CD4-positive, alpha-beta T cell treated with Interferon gamma for 1 hour (primary cell): ENCODE measurements around the gene MDN1.

ENCODE experiments used
- DNase-seq: peaks from one replicate; pipeline ENCODE4 v3.0.0-alpha.2; 2020

The MDN1 gene

GRCh38 chr6:89690944-89691324 lies 128.7 kb downstream of the MDN1 start:
- DNase-seq: no peak

GRCh38 chr6:89689732-89690131 lies 129.9 kb downstream of the MDN1 start:
- DNase-seq: no peak

GRCh38 chr6:89688328-89688727 lies 131.3 kb downstream of the MDN1 start:
- no peak for DNase-seq

- DNase-seq: no peak
Measured at GRCh38 chr6:89685311-89685710, 134.3 kb downstream of the MDN1 start.

- DNase-seq: no peak
Measured at GRCh38 chr6:89682991-89683390, 136.6 kb downstream of the MDN1 start.

GRCh38 chr6:89681983-89682564 lies 137.5 kb downstream of the MDN1 start:
- DNase-seq: no peak

- no peak for DNase-seq
Measured at GRCh38 chr6:89680551-89680950, 139.0 kb downstream of the MDN1 start.

- DNase-seq: no peak
Measured at GRCh38 chr6:89680150-89680549, 139.4 kb downstream of the MDN1 start.

- DNase-seq: no peak
Measured at GRCh38 chr6:89679215-89680120, 140.1 kb downstream of the MDN1 start.

GRCh38 chr6:89678531-89678930 lies 141.1 kb downstream of the MDN1 start:
- DNase-seq: no peak

- DNase-seq: no peak
Measured at GRCh38 chr6:89675949-89676748, 143.4 kb downstream of the MDN1 start.

GRCh38 chr6:89670935-89671565 lies 148.5 kb downstream of the MDN1 start:
- no peak for DNase-seq

- no peak for DNase-seq
Measured at GRCh38 chr6:89669002-89669401, 150.6 kb downstream of the MDN1 start.

- no peak for DNase-seq
Measured at GRCh38 chr6:89667872-89668556, 151.6 kb downstream of the MDN1 start.

GRCh38 chr6:89662659-89663223 lies 156.9 kb downstream of the MDN1 start:
- no peak for DNase-seq

- DNase-seq: no peak
Measured at GRCh38 chr6:89661559-89661958, 158.0 kb downstream of the MDN1 start.

GRCh38 chr6:89660981-89661380 lies 158.6 kb downstream of the MDN1 start:
- no peak for DNase-seq

- DNase-seq: no peak
Measured at GRCh38 chr6:89657445-89658158, 162.0 kb downstream of the MDN1 start.

GRCh38 chr6:89655122-89655521 lies 164.5 kb downstream of the MDN1 start:
- no peak for DNase-seq

- DNase-seq: no peak
Measured at GRCh38 chr6:89650579-89650978, 169.0 kb downstream of the MDN1 start.

GRCh38 chr6:89649682-89650081 lies 169.9 kb downstream of the MDN1 start:
- no peak for DNase-seq

GRCh38 chr6:89644864-89645263 lies 174.7 kb downstream of the MDN1 start:
- DNase-seq: no peak
